Measurements from ENCODE around the gene PDE10A. TPM values are rescaled to one million over a fixed set of nuclear protein-coding genes. Genes with fewer than 3 reads are reported as not detected.

Gene PDE10A
- total and polyA plus RNA-seq, 9 donors, result 5.9 to 344 (median 88.7) TPM

- Histone ChIP-seq H3K9me3 (no peaks in the 10 kb centered on the region), H3K36me3 (no peaks in the 10 kb centered on the region), H3K27me3 (no peaks in the 10 kb centered on the region), H3K4me1 (ENCODE audit: insufficient read depth) (no peaks in the 10 kb centered on the region), H3K27ac (no peak overlapping the region), H3K4me3 (no peak overlapping the region)
- TF ChIP-seq CTCF (IDR thresholded peaks at IDR 0.05) (no peak), POLR2A (IDR thresholded peaks at IDR 0.05) (no peak), EP300 (IDR thresholded peaks at IDR 0.05) (no peak)
- intact Hi-C loops (cut with DNase I), result no loop called here
- no peak for DNase-seq
- WGBS, 3 donors, result 68 to 77% (median 70%) methylated on average over 20 of the region's 20 CpGs
These were observed 11.4 kb upstream of the PDE10A start for GRCh38 chr6:165674155-165675029.

- no peak overlapping the region for H3K27ac ChIP-seq
- intact Hi-C loops (cut with DNase I), result no loop called here
- no peaks in the 10 kb centered on the region for H3K9me3 ChIP-seq
- H3K4me3 ChIP-seq, result no peak overlapping the region
- TF ChIP-seq POLR2A (IDR thresholded peaks at IDR 0.05), result no peak
- TF ChIP-seq EP300 (IDR thresholded peaks at IDR 0.05), result no peak
- no peak for TF ChIP-seq CTCF (IDR thresholded peaks at IDR 0.05)
- H3K36me3 ChIP-seq, result no peaks in the 10 kb centered on the region
- WGBS, 3 donors, result 82 to 89% (median 86%) methylated on average over 6 of the region's 6 CpGs
- no peak for DNase-seq
- no peaks in the 10 kb centered on the region for H3K27me3 ChIP-seq
- no peaks in the 10 kb centered on the region for H3K4me1 ChIP-seq (ENCODE audit: insufficient read depth)
These were observed 8.3 kb upstream of the PDE10A start for GRCh38 chr6:165671222-165671768.

GRCh38 chr6:165668951-165669350 is 5.9 kb upstream of the PDE10A start:
- no peak overlapping the region for H3K27ac ChIP-seq
- H3K36me3 ChIP-seq, result no peaks in the 10 kb centered on the region
- no peaks in the 10 kb centered on the region for H3K27me3 ChIP-seq
- no peak for TF ChIP-seq EP300 (IDR thresholded peaks at IDR 0.05)
- DNase-seq, result no peak
- peaks cover 5% of the 10 kb centered on the region for H3K4me1 ChIP-seq (ENCODE audit: insufficient read depth)
- 70 to 84% (median 71%) methylated on average over 8 of the region's 8 CpGs for WGBS, 3 donors
- intact Hi-C loops (cut with DNase I), result no loop called here
- H3K9me3 ChIP-seq, result no peaks in the 10 kb centered on the region
- no peak overlapping the region for H3K4me3 ChIP-seq

GRCh38 chr6:165665384-165665672 is 2.3 kb upstream of the PDE10A start:
- WGBS, 3 donors, result 30 to 47% (median 38%) methylated on average over 4 of the region's 4 CpGs
- Histone ChIP-seq H3K27me3 (no peaks in the 10 kb centered on the region), H3K4me3 (no peak overlapping the region), H3K36me3 (no peaks in the 10 kb centered on the region), H3K4me1 (ENCODE audit: insufficient read depth) (peaks cover 9% of the 10 kb centered on the region), H3K9me3 (no peaks in the 10 kb centered on the region), H3K27ac (no peak overlapping the region)
- no peak for DNase-seq
- intact Hi-C loops (cut with DNase I), result no loop called here
- TF ChIP-seq CTCF (IDR thresholded peaks at IDR 0.05), result no peak
- TF ChIP-seq EP300 (IDR thresholded peaks at IDR 0.05), result no peak
- TF ChIP-seq POLR2A (IDR thresholded peaks at IDR 0.05), result no peak

All from ovary (tissue), 9 donors.